Activated gamma-delta T cell treated with anti-CD3 and anti-CD28 coated beads, Interleukin-2, amount 50 U/mL, for 16 hours (primary cell): Measurements from ENCODE around the gene CDKN1C.

Source experiments
- DNase-seq: peaks from one replicate; pipeline ENCODE4 v3.0.0-alpha.2; 2020; ENCODE audit warnings: low read depth

The CDKN1C gene

GRCh38 chr11:2846470-2846869 lies 39.1 kb downstream of the CDKN1C start:
- DNase-seq: no peak

GRCh38 chr11:2846056-2846455 lies 39.5 kb downstream of the CDKN1C start:
- no peak for DNase-seq

- no peak for DNase-seq
Measured at GRCh38 chr11:2844996-2845395, 40.6 kb downstream of the CDKN1C start.

- DNase-seq: no peak
Measured at GRCh38 chr11:2844116-2844842, 41.3 kb downstream of the CDKN1C start.

- DNase-seq: no peak
Measured at GRCh38 chr11:2843551-2843950, 42.0 kb downstream of the CDKN1C start.

- no peak for DNase-seq
Measured at GRCh38 chr11:2842876-2843275, 42.7 kb downstream of the CDKN1C start.

DNA sequence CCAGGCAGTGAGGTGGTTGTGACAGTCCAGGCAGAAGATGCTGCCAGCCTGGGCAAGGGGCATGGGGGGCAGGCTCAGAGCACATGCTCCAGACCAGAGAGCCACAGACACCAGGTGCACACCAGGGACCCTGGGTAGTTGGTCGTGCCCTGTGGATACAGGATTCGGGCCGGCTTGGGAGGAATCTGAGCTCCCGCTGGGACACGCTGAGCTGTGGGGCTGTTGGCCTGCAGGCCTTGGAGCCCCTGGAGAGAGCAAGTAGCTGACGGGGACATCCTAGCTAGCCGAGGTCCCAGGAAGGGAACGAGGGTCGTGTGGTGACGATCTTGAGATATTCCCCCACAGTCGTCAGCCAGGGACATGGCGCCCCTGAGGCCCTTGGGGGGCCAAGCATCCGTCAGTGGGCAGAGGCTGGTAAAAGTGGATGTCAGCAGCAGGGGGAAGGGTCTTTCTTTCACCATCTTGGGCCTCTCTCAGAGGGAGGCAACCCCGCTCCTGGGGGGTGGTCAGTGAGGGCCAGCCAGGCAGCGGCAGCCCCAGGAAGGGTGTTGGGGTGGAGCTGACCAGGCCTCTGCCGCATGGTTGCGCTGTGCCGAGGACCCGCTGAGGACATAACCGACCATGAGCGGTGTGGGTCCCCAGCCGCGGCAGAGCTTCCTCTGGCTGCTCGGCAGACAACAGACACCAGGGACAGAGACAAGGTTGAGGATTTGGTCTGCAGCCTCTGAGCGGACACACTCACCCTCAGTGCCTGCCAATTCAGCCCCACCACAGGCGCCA lies 44.0 kb downstream of the CDKN1C start:
- no peak for DNase-seq

DNA sequence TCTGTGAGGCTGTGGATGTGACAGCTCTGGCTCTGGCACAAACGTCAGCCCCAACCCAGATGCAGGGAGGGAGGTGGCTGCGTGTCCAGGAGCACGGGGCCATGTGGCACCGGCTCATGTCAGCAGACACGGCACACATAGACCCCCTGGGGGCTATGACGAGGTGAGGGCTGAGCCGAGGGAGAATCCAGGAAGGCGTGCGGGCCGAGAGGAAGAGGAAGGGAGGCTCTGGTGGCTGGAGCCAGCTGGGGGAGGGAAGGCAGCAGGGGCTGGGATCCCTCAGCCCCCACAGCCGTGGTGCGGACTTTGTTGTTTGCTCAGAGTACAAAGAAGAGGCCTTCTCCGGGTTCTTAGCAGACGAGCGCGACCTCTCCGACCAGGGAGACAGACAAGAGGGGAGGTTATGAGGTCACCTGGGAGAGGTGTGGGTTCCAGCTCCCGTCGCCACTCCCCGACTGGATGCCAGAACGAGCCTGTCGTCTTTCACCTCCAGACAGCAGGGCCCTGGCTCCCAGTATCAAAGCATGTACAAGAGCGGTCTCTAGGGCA lies 46.1 kb downstream of the CDKN1C start:
- no peak for DNase-seq

DNA sequence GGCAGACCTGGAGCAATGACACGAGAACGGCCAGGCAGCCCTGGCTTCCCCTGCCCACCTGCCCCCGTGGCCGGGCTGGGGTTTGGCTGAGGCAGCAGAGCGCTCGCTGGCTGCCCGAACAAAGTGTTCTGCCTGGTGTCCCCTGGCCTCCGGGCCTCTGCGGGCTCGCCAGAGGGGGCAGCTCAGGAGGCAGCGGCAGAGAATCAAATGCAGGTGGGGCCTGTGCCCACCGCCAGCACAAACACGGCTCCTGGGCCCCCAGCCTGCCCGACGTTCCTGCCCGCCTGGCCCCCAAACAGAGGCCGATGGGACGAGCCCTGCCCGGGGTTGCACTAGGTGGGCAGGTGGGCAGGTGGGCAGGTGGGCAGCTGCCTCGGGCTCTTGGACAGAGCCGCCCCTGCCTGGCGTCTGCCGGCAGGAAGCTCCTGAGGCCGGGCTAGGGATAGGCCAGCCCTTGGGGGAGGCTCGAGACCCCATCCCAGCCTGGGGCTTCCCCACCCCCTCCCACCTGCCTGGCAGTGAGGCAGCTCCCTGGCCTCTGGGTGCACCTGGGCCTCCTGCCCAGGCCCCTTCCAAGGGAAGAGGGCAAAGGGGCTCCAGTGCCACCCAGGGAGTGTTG lies 46.8 kb downstream of the CDKN1C start:
- no peak for DNase-seq

GRCh38 chr11:2838091-2838490 lies 47.5 kb downstream of the CDKN1C start:
- no peak for DNase-seq

DNA sequence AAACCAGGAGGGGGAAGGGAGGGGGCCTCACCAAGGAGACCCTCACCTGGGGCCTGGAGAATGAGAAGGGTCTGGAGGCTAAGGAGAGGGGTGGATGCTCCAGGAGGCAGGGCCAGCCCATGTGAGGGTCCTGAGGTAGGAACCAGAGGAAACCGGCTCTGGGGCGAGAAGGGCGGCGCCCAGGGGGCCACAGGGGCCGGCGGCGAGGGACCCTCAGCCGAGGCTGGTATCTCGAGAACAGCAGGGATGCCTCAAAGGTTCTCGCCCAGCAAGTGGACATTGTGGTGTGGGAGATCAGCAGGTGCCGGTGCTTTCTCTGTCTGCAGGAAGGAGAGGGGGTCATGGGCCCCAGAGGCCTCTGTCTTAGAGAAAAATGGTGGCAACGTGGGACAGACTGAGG lies 47.9 kb downstream of the CDKN1C start:
- no peak for DNase-seq

DNA sequence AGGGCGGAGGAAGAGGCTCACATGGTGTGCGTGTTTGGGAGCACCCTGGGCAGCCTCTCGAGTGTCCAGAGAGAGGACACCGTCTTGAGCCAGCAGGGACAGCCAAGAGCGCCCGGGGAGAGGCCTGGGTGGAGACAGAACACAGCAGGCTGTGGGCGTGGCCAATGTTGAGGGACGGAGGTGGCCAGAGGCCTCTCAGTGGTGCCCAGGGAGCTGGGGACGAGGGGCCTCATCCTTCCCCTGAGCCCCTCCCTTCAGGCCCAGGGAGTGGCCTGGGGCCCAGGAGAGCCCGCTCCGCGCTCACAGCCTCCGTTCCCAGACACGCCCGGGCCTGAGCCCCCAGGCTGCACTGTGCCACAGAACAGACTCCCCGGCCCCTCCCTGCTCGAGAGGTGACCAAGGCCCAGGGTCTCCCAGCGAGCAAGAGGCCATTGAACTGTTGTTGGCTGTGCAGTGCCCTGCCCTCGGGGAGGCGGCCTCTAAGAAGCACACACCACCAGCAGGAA lies 48.4 kb downstream of the CDKN1C start:
- DNase-seq: no peak

DNA sequence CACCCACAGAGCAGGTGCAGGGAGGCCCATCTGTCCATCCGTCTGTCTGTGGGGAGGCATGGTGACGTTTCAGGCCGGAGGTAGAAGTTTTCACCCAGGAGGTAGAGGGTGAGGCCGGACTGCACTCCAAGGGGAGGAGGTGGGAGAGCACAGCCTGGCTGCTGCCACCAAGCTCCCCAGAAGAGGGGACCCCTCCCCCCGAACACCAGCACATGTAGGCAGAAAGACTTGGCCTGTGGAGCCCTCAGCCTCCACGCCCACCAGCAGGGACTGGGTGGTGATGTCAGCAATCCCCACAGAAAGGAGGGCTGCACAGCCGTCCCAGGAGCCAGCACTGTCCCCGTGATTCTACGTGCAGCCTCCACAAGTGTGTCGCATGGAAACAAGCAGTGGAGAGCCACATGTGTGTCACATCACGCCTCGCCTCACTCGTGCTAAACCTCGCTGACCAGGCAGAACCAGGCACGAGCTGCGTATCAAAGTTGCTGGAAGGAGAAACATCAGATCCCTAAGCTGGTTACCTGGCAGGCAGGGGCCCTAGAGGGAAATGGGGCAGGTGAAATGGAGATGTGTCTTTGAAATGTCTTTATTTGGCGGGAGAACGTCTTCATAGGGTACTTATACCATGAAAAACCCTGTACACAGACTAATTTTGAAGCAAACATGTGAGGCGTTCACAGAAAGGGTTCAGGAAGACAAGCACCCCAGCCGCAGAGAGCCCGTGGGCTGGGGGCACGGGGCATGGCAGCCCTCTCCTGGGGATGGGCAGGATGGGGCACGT lies 49.1 kb downstream of the CDKN1C start:
- DNase-seq: no peak

DNA sequence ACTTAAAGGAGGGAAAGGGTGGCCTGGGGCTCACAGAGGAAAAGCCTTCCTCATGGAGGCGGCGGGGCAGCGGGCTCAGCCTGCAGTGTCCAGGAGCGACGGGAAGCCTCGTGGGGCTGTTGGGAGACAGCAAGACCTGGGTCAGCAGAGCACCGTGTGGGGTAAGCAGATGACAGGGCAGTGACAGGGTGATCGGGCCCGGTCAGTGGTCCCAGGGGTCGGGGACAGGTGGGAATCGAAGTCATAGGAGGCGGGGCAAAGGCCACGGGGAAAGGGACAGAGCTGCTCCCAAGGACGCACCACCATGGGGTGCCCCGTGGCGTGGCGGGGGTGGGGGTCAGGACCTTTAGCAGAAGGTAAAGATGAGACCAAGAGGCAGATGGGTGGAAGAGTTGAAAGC lies 49.8 kb downstream of the CDKN1C start:
- DNase-seq: no peak

GRCh38 chr11:2835296-2835695 lies 50.3 kb downstream of the CDKN1C start:
- no peak for DNase-seq

GRCh38 chr11:2834503-2835273 lies 50.9 kb downstream of the CDKN1C start:
- DNase-seq: no peak

- no peak for DNase-seq
Measured at GRCh38 chr11:2833716-2834502, 51.7 kb downstream of the CDKN1C start.
